OCI-LY7 (cell line): ENCODE data around the gene PRRT1B. TPM values are rescaled to one million over a fixed set of nuclear protein-coding genes. Genes with fewer than 3 reads are reported as not detected.

Source experiments
- BruUV-seq: library from RNA; stranded (reverse); fragments of 400-500 nt; replicated peaks from 2 replicates; lab custom pipeline; 2021; lab: Mats Ljungman, UMichigan
- CTCF ChIA-PET: fragments of 300-600 bp; sonication (Branson Sonifier 250); formaldehyde crosslinking; loops from one replicate; lab custom pipeline; 2022; ENCODE audit warnings: antibody characterized with exemption; ENCODE audit not compliant: unreplicated experiment; lab: Charles Lee
- POLR2A ChIA-PET: fragments of 300-600 bp; sonication (Branson Sonifier 250); formaldehyde crosslinking; loops from one replicate; lab custom pipeline; 2022; ENCODE audit warnings: antibody characterized with exemption; lab: Charles Lee
- DNase-seq: peaks from one replicate; pipeline ENCODE4 v3.0.0-alpha.2; 2015; ENCODE audit warnings: low spot score
- H2AFZ ChIP-seq: fragments of 200-600 bp; sonication (generic), shearing (Covaris generic); 2 replicates; pipeline ENCODE4 v1.6.1; 2014; ENCODE audit warnings: mild to moderate bottlenecking, antibody characterized with exemption, low read length, moderate library complexity
- H3K27ac ChIP-seq: fragments of 200-600 bp; sonication (generic); 2 replicates; pipeline ENCODE4 v1.5.1; 2014; ENCODE audit warnings: mixed run types, low read depth, mild to moderate bottlenecking, moderate library complexity, low read length, inconsistent platforms; ENCODE audit not compliant: poor library complexity, severe bottlenecking
- H3K36me3 ChIP-seq: fragments of 200-600 bp; sonication (generic); 2 replicates; pipeline ENCODE4 v1.6.1; 2014; ENCODE audit warnings: mild to moderate bottlenecking, antibody characterized with exemption, low read length, moderate library complexity, mixed read lengths; ENCODE audit not compliant: insufficient read depth
- H3K4me1 ChIP-seq: fragments of 200-600 bp; sonication (generic); 2 replicates; pipeline ENCODE4 v1.5.1; 2014; ENCODE audit warnings: mild to moderate bottlenecking, low read length; ENCODE audit not compliant: insufficient read depth, poor library complexity, severe bottlenecking
- H3K4me2 ChIP-seq: fragments of 200-600 bp; sonication (generic); 2 replicates; pipeline ENCODE4 v1.6.1; 2014; ENCODE audit warnings: mild to moderate bottlenecking, low read length
- H3K4me3 ChIP-seq: fragments of 200-600 bp; sonication (generic); 2 replicates; pipeline ENCODE4 v1.5.1; 2014; ENCODE audit warnings: mild to moderate bottlenecking, low read depth, low read length; ENCODE audit not compliant: poor library complexity, severe bottlenecking
- H3K79me2 ChIP-seq: fragments of 200-600 bp; sonication (generic); 2 replicates; pipeline ENCODE4 v1.6.1; 2016; ENCODE audit warnings: low read depth, mild to moderate bottlenecking, low read length, moderate library complexity, mixed read lengths; ENCODE audit not compliant: insufficient read depth
- H3K9me2 ChIP-seq: fragments of 200-600 bp; sonication (generic); 2 replicates; pipeline ENCODE4 v1.6.1; 2016; ENCODE audit warnings: mild to moderate bottlenecking, low read length, mixed read lengths; ENCODE audit not compliant: insufficient read depth
- H3K9me3 ChIP-seq: fragments of 200-600 bp; sonication (generic); 2 replicates; pipeline ENCODE4 v1.6.1; 2014; ENCODE audit warnings: mild to moderate bottlenecking, mixed run types, low read length, mixed read lengths
- H4K20me1 ChIP-seq: fragments of 200-600 bp; sonication (generic); 2 replicates; pipeline ENCODE4 v1.6.1; 2014; ENCODE audit warnings: mild to moderate bottlenecking, antibody characterized with exemption, low read length, moderate library complexity, mixed read lengths; ENCODE audit not compliant: insufficient read depth
- CTCF ChIP-seq: fragments of 200-600 bp; sonication (generic); conservative IDR thresholded peaks from 2 replicates; pipeline ENCODE4 v1.5.1; 2014; ENCODE audit warnings: mild to moderate bottlenecking, antibody characterized with exemption, low read length, moderate library complexity, mixed read lengths
- EZH2phosphoT487 ChIP-seq: fragments of 200-600 bp; sonication (generic); IDR thresholded peaks from 2 replicates; pipeline ENCODE4 v1.6.1; 2018; ENCODE audit warnings: low read depth, borderline replicate concordance, mild to moderate bottlenecking, mixed run types, antibody characterized with exemption, low read length, moderate library complexity, mixed read lengths
- intact Hi-C: fragments of 100-400 bp; cut with micrococcal nuclease; formaldehyde crosslinking; loops from one replicate; pipeline ENCODE4 v1.10.0; 2022; ENCODE audit not compliant: unreplicated experiment
- total RNA-seq, 2 experiments: library from RNA; depleted of rRNA in 1 of 2; stranded (reverse); fragments of >200 nt in 1 of 2; shearing (Covaris generic) in 1 of 2; gene quantifications; 2 replicates each; pipeline ENCODE4 v1.2.3, GENCODE V29; 2014 to 2022

PRRT1B gene
- total RNA-seq, 2 experiments from 2014 or later, result not detected

GRCh38 chr9:131530546-131530919 lies 14.8 kb upstream of the PRRT1B start:
- Histone ChIP-seq H4K20me1 (no peaks in the 10 kb centered on the region), H3K4me3 (peak overlapping the region; percentile 97), H2AFZ (peak overlapping the region; percentile 77), H3K9me3 (no peaks in the 10 kb centered on the region), H3K9me2 (no peaks in the 10 kb centered on the region), H3K36me3 (peaks cover 37% of the 10 kb centered on the region), H3K4me1 (peaks cover 7% of the 10 kb centered on the region), H3K27ac (no peak overlapping the region), H3K4me2 (peak overlapping the region; percentile 99), H3K79me2 (no peaks in the 10 kb centered on the region; the same call in 1 of the 2 replicates)
- ChIA-PET POLR2A (no interaction called here), CTCF (no interaction called here)
- TF ChIP-seq CTCF, result no peak
- no peak for TF ChIP-seq EZH2phosphoT487
- intact Hi-C loops, result loop anchor here (2.0 kb wide), 1 partner anchor 224 kb away; no protein-coding TSS in a partner anchor
- peak; percentile 29 for DNase-seq
- no TSS peak for BruUV-seq

GRCh38 chr9:131530920-131531832 lies 14.1 kb upstream of the PRRT1B start, which contains the start of gene UCK1:
Gene UCK1, minus strand, starts transcription at chr9:131531263. Its CDS starts 89 bp downstream, at chr9:131531174.
- Histone ChIP-seq H3K79me2 (no peaks in the 10 kb centered on the region; the same call in 1 of the 2 replicates), H3K4me2 (peak within 1 kb of the TSS; percentile 99), H2AFZ (peak within 1 kb of the TSS; percentile 77), H4K20me1 (no peaks in the 10 kb centered on the region), H3K27ac (no peak within 1 kb of the TSS), H3K4me3 (peak within 1 kb of the TSS; percentile 97), H3K4me1 (peaks cover 7% of the 10 kb centered on the region), H3K36me3 (peaks cover 31% of the 10 kb centered on the region), H3K9me3 (no peaks in the 10 kb centered on the region), H3K9me2 (no peaks in the 10 kb centered on the region)
- peak; percentile 88 for DNase-seq
- POLR2A ChIA-PET, result no interaction called here
- no peak for TF ChIP-seq EZH2phosphoT487
- TF ChIP-seq CTCF, result no peak
- intact Hi-C loops, result loop anchor here (2.0 kb wide), 1 partner anchor 224 kb away; no protein-coding TSS in a partner anchor
- BruUV-seq, result no TSS peak
- CTCF ChIA-PET, result interaction anchor here (0.5 to 0.6 kb wide), 2 partner anchors 19 to 1108 kb away, joined by 4 to 6 read pairs; no protein-coding TSS in a partner anchor
